GM12878 (cell line): ENCODE results near the gene MTM1. TPM values are rescaled to one million over a fixed set of nuclear protein-coding genes. Genes with fewer than 3 reads are reported as not detected.

Experiments
- ATAC-seq: fragments of 200-7000 bp; cut with Tn5 transposase; 3 replicates; pipeline ENCODE4 v1.9.1; 2020; ENCODE audit warnings: mild to moderate bottlenecking, moderate library complexity
- BruUV-seq: library from RNA; stranded (reverse); fragments of 400-500 nt; replicated peaks from 2 replicates; lab custom pipeline; 2021; lab: Mats Ljungman, UMichigan
- CTCF ChIA-PET: fragments of 300-600 bp; sonication (Branson Sonifier 250); formaldehyde crosslinking; extraction: SDS; loops from one replicate; lab custom pipeline; 2021; ENCODE audit warnings: inconsistent platforms; lab: Yijun Ruan, JAX
- POLR2A ChIA-PET: fragments of 350-600 bp; formaldehyde crosslinking; extraction: SDS; loops from one replicate; lab custom pipeline; 2021; ENCODE audit warnings: inconsistent platforms; lab: Charles Lee
- RAD21 ChIA-PET: fragments of 300-600 bp; sonication (Branson Sonifier 250); formaldehyde crosslinking; loops from one replicate; lab custom pipeline; 2023; ENCODE audit warnings: antibody characterized with exemption; ENCODE audit not compliant: unreplicated experiment; lab: Charles Lee
- SMC1A ChIA-PET: fragments of 300-600 bp; sonication (Branson Sonifier 250); formaldehyde crosslinking; loops from one replicate; lab custom pipeline; 2023; ENCODE audit not compliant: unreplicated experiment, uncharacterized antibody; lab: Charles Lee
- DNase-seq: peaks from one replicate; pipeline ENCODE4 v3.0.0-alpha.2; 2011; ENCODE audit warnings: low read depth, low spot score
- FAIRE-seq: peaks from 3 replicates; lab custom pipeline; 2011; peaks lifted over from hg19 to GRCh38; lab: Jason Lieb, UNC
- H2AFZ ChIP-seq: 2 replicates; pipeline ENCODE4 v1.6.0; 2011; ENCODE audit warnings: low read depth, low read length, control low read depth; ENCODE audit not compliant: control insufficient read depth
- H3K27ac ChIP-seq: 2 replicates; pipeline ENCODE4 v1.5.1; 2011; ENCODE audit warnings: control low read depth; ENCODE audit not compliant: control insufficient read depth, insufficient read depth
- H3K27me3 ChIP-seq, 2 experiments: replicated peaks in 1 of 2; 2 replicates each; pipeline versions ENCODE4 v1.6.0 to v1.6.1; 2011; ENCODE audit warnings: low read length in 1 of 2; ENCODE audit not compliant: control insufficient read depth in 2 of 2, insufficient read depth in 2 of 2
- H3K36me3 ChIP-seq, 2 experiments: 2 replicates each; pipeline ENCODE4 v1.5.1; 2011; ENCODE audit warnings: low read length in 1 of 2; ENCODE audit not compliant: control insufficient read depth in 2 of 2, insufficient read depth in 2 of 2
- H3K4me1 ChIP-seq: 2 replicates; pipeline ENCODE4 v1.6.1; 2011; ENCODE audit warnings: mild to moderate bottlenecking, low read length, moderate library complexity, mixed read lengths; ENCODE audit not compliant: control insufficient read depth, insufficient read depth
- H3K4me2 ChIP-seq: 2 replicates; pipeline ENCODE4 v1.6.0; 2011; ENCODE audit warnings: control low read depth; ENCODE audit not compliant: control insufficient read depth, insufficient read depth
- H3K4me3 ChIP-seq: fragments of 200-600 bp; sonication (generic); 2 replicates; pipeline ENCODE4 v1.5.1; 2016
- H3K79me2 ChIP-seq: 2 replicates; pipeline ENCODE4 v1.6.0; 2011; ENCODE audit warnings: low read length; ENCODE audit not compliant: control insufficient read depth, insufficient read depth
- H3K9ac ChIP-seq: 2 replicates; pipeline ENCODE4 v1.8.0; 2011; ENCODE audit warnings: low read length, control low read depth, mixed read lengths; ENCODE audit not compliant: control insufficient read depth, insufficient read depth
- H3K9me3 ChIP-seq: replicated peaks from 3 replicates; pipeline ENCODE4 v1.5.1; 2011; ENCODE audit warnings: mild to moderate bottlenecking, low read length; ENCODE audit not compliant: control insufficient read depth, insufficient read depth
- H4K20me1 ChIP-seq: 2 replicates; pipeline ENCODE4 v1.6.0; 2011; ENCODE audit not compliant: control insufficient read depth, insufficient read depth
- CREM ChIP-seq: IDR thresholded peaks from 2 replicates; pipeline ENCODE4 v1.6.1; 2014; ENCODE audit warnings: antibody characterized with exemption, low read depth
- E2F8 ChIP-seq: fragments of 450-650 bp; IDR thresholded peaks from 2 replicates; pipeline ENCODE4 v1.6.1; 2018; ENCODE audit warnings: mild to moderate bottlenecking, low read depth, moderate library complexity; ENCODE audit not compliant: partially characterized antibody
- ETV6 ChIP-seq, 2 experiments: fragments of 450-650 bp in 1 of 2; IDR thresholded peaks in 1 of 2; conservative IDR thresholded peaks in 1 of 2; 2 replicates each; pipeline ENCODE4 v1.6.1; 2014; ENCODE audit warnings: antibody characterized with exemption in 1 of 2, borderline replicate concordance in 1 of 2, low read depth in 1 of 2, mild to moderate bottlenecking in 1 of 2, moderate library complexity in 1 of 2
- HDGF ChIP-seq: fragments of 450-650 bp; IDR thresholded peaks from 2 replicates; pipeline ENCODE4 v1.6.1; 2016; ENCODE audit warnings: antibody characterized with exemption
- KLF5 ChIP-seq: fragments of 450-650 bp; IDR thresholded peaks from 2 replicates; pipeline ENCODE4 v1.6.1; 2014; ENCODE audit warnings: mild to moderate bottlenecking; ENCODE audit not compliant: partially characterized antibody
- NFIC ChIP-seq: IDR thresholded peaks from 2 replicates; pipeline ENCODE4 v1.6.1; 2012; ENCODE audit warnings: low read depth, mild to moderate bottlenecking, inconsistent platforms, low read length, moderate library complexity
- PAX8 ChIP-seq: fragments of 450-650 bp; IDR thresholded peaks from 2 replicates; pipeline ENCODE4 v1.6.1; 2017; ENCODE audit warnings: mild to moderate bottlenecking, moderate library complexity
- SUZ12 ChIP-seq: fragments of 200-600 bp; sonication (generic); IDR thresholded peaks from one replicate; pipeline ENCODE4 v1.6.1; 2018; ENCODE audit warnings: antibody characterized with exemption, mild to moderate bottlenecking; ENCODE audit not compliant: unreplicated experiment
- USF1 ChIP-seq: IDR thresholded peaks from 2 replicates; pipeline ENCODE4 v1.6.1; 2011; ENCODE audit warnings: borderline replicate concordance, low read depth, mild to moderate bottlenecking, moderate library complexity, mixed read lengths, low read length; ENCODE audit not compliant: insufficient read depth; ENCODE audit errors: extremely low read length
- in situ Hi-C: fragments of 300-500 bp; cut with MboI; formaldehyde crosslinking; loops from 9 replicates; pipeline ENCODE4 v1.14.3; 2018; ENCODE audit warnings: mixed read lengths
- intact Hi-C: fragments of 100-400 bp; cut with micrococcal nuclease; formaldehyde crosslinking; loops from one replicate; pipeline ENCODE4 v1.14.2; 2022; ENCODE audit not compliant: unreplicated experiment
- polyA plus RNA-seq, 11 experiments: library from polyadenylated mRNA; depleted of rRNA in 4 of 11; unstranded in 6 of 11; stranded (reverse) in 5 of 11; fragments of >200 nt; fragmentation: Nextera tagmentation in 4 of 11; fragmentation: Illumina TruSeq in 1 of 11; extraction: Ambion mirVana in 4 of 11; extraction: Trizol in 1 of 11; gene quantifications; 1 replicate in 1 of 11; 2 replicates in 10 of 11; pipeline versions ENCODE4 v1.2.1 to v1.2.3, GENCODE V29; 2011 to 2016; ENCODE audit warnings: inconsistent platforms in 2 of 11, missing spikeins in 2 of 11, low read depth in 1 of 11
- total RNA-seq, 4 experiments: library from RNA; depleted of rRNA in 3 of 4; stranded (reverse); fragments of >200 nt in 3 of 4; fragmentation: Illumina TruSeq in 1 of 4; extraction: Trizol in 1 of 4; gene quantifications; 2 replicates each; pipeline versions ENCODE4 v1.2.1 to v1.2.3, GENCODE V29; 2013 to 2021

The MTM1 gene
- total and polyA plus RNA-seq, 10 of the 15 experiments (the other 5 are each of a cell fraction or from before 2014, with no cell fraction given): 3.9 to 13.3 (median 8.4) TPM

DNA sequence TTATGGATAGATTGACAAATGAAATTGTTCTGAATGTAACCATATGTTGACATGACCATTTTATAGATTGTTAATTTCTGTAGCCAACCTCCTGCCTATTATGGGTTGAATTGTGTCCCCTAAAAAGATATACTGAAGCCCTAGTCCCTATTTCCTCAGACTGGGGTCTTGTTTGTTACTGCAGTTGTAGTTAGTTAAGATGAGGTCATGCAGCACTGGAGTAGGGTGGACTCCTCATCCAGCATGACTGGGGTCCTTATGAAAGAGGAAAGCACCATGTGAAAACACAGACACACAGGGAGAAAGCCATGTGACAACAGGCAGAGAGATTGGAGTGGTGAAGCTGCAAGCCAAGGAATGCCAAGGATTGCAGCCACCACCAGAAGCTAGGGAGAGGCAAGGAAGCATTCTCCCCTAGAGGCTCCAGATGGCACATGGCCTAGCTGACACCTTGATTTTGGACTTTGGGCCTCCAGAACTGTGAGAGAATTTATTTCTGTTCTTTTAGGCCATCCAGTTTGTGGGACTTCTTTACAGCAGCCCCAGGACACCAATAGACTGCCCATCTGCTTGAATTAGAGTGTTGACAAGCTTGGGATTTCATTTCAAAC is 14.0 kb downstream of the MTM1 start:
- no peak overlapping the region for H2AFZ ChIP-seq
- ATAC-seq (no peak), FAIRE-seq (no peak), DNase-seq (no peak)
- no peak overlapping the region for H3K9ac ChIP-seq
- in situ Hi-C loops: no loop called here
- no peaks in the 10 kb centered on the region for H4K20me1 ChIP-seq
- H3K4me1 ChIP-seq: no peaks in the 10 kb centered on the region
- no TSS peak for BruUV-seq
- no peak for TF ChIP-seq USF1
- no peak for TF ChIP-seq NFIC
- TF ChIP-seq E2F8: no peak
- TF ChIP-seq ETV6 (conservative IDR thresholded peaks at IDR 0.05 in 1 of 2, IDR thresholded peaks at IDR 0.05 in 1 of 2; ENCODE audit: borderline replicate concordance in 1 of 2, low read depth in 1 of 2): no peak
- TF ChIP-seq CREM: no peak
- no peak for TF ChIP-seq PAX8
- no peak for TF ChIP-seq KLF5
- TF ChIP-seq SUZ12: no peak
- TF ChIP-seq HDGF: no peak
- ChIA-PET CTCF (interaction anchor here (0.7 kb wide), 1 partner anchor 13 kb away, joined by 3 read pairs; no protein-coding TSS in a partner anchor), POLR2A (no interaction called here), RAD21 (no interaction called here), SMC1A (no interaction called here)
- intact Hi-C loops: no loop called here
- H3K27me3 ChIP-seq: no peaks in the 10 kb centered on the region
- no peaks in the 10 kb centered on the region for H3K36me3 ChIP-seq
- H3K27ac ChIP-seq: no peak overlapping the region
- no peaks in the 10 kb centered on the region; the same call in 1 of the 2 replicates for H3K79me2 ChIP-seq
- peaks cover 2% of the 10 kb centered on the region; the same call in 1 of the 3 replicates for H3K9me3 ChIP-seq
- H3K4me3 ChIP-seq: no peak overlapping the region
- H3K4me2 ChIP-seq: no peak overlapping the region
